A673 (cell line): Measurements from ENCODE around the gene SCPEP1.

Experiments
- CTCF ChIP-seq: fragments of 300-800, 200-600 bp; sonication (generic); conservative IDR thresholded peaks from 2 replicates; pipeline ENCODE4 v1.5.1; 2017; ENCODE audit warnings: low read depth, mild to moderate bottlenecking, antibody characterized with exemption, low read length, moderate library complexity, mixed read lengths
- EZH2 ChIP-seq: fragments of 200-600 bp; sonication (generic); IDR thresholded peaks from 2 replicates; pipeline ENCODE4 v1.6.1; 2017; ENCODE audit warnings: borderline replicate concordance, low read depth, mild to moderate bottlenecking, mixed read lengths, antibody characterized with exemption, low read length; ENCODE audit not compliant: poor library complexity, severe bottlenecking

- TF ChIP-seq CTCF = no peak
- no peak for TF ChIP-seq EZH2
Measured at GRCh38 chr17:56928586-56928985, 49.3 kb upstream of the SCPEP1 start.
